ENCODE results near the gene CBS. TPM values are rescaled to one million over a fixed set of nuclear protein-coding genes. Genes with fewer than 3 reads are reported as not detected.

Gene CBS
- total and polyA plus RNA-seq, 4 donors, result 70.9 to 212 (median 129) TPM

DNA sequence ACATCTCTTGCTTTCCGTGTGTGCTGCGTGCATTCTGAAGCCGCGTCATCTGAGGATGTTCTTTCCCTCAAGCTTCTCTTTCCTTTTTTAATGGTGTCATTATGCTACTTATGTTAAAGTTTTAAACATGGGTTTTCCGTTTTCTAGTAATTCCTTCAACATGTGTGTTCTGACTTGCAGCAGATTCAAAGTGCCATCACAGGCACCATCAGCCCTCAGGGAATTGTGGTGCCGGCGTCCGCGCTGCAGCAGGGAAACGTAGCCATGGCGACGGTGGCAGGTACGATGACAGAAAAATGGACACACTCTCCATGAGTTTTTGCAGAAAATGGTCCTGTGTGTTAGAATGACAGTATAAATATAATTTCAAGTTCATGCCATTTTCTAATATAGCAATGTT lies 58.9 kb downstream of the CBS start:
- peaks cover 11 to 47% (median 33%) of the 10 kb centered on the region in 4 donors for H3K36me3 ChIP-seq (ENCODE audit: control insufficient read depth in 4 of 4, insufficient read depth in 3 of 4, low read depth in 1 of 4, low read length in 3 of 4)
- no peaks in the 10 kb centered on the region for H3K4me1 ChIP-seq (ENCODE audit: control insufficient read depth in 4 of 4, insufficient read depth in 4 of 4, low read length in 3 of 4)
- no peak for DNase-seq (ENCODE audit: low spot score)
- H3K27ac ChIP-seq (ENCODE audit: low read depth in 1 of 2, low read length in 2 of 2), result no peak overlapping the region
- H3K9me3 ChIP-seq (ENCODE audit: control insufficient read depth in 4 of 4, low read length in 3 of 4), result no peaks in the 10 kb centered on the region
- TF ChIP-seq NR2F2 (IDR thresholded peaks at IDR 0.05), result no peak
- no peak for TF ChIP-seq GABPA (IDR thresholded peaks at IDR 0.05 in 1 of 2, conservative IDR thresholded peaks at IDR 0.05 in 1 of 2)
- TF ChIP-seq RXRA (IDR thresholded peaks at IDR 0.05), result no peak
- no peak for TF ChIP-seq EGR1 (IDR thresholded peaks at IDR 0.05; ENCODE audit: low read depth in 2 of 2)
- TF ChIP-seq TAF1 (conservative IDR thresholded peaks at IDR 0.05), result no peak
- no peak for TF ChIP-seq SP1 (IDR thresholded peaks at IDR 0.05)
- TF ChIP-seq, protein P1, sequence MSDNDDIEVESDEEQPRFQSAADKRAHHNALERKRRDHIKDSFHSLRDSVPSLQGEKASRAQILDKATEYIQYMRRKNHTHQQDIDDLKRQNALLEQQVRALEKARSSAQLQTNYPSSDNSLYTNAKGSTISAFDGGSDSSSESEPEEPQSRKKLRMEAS (IDR thresholded peaks at IDR 0.05), result no peak
- TF ChIP-seq FOXA1 (IDR thresholded peaks at IDR 0.05), result no peak
- TF ChIP-seq YY1 (IDR thresholded peaks at IDR 0.05), result no peak
- TF ChIP-seq, protein P2, sequence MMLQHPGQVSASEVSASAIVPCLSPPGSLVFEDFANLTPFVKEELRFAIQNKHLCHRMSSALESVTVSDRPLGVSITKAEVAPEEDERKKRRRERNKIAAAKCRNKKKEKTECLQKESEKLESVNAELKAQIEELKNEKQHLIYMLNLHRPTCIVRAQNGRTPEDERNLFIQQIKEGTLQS (IDR thresholded peaks at IDR 0.05), result no peak
- TF ChIP-seq RAD21 (IDR thresholded peaks at IDR 0.05), result no peak
- TF ChIP-seq FOXA2 (IDR thresholded peaks at IDR 0.05), result no peak
- TF ChIP-seq, protein P3, sequence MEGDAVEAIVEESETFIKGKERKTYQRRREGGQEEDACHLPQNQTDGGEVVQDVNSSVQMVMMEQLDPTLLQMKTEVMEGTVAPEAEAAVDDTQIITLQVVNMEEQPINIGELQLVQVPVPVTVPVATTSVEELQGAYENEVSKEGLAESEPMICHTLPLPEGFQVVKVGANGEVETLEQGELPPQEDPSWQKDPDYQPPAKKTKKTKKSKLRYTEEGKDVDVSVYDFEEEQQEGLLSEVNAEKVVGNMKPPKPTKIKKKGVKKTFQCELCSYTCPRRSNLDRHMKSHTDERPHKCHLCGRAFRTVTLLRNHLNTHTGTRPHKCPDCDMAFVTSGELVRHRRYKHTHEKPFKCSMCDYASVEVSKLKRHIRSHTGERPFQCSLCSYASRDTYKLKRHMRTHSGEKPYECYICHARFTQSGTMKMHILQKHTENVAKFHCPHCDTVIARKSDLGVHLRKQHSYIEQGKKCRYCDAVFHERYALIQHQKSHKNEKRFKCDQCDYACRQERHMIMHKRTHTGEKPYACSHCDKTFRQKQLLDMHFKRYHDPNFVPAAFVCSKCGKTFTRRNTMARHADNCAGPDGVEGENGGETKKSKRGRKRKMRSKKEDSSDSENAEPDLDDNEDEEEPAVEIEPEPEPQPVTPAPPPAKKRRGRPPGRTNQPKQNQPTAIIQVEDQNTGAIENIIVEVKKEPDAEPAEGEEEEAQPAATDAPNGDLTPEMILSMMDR (IDR thresholded peaks at IDR 0.05; ENCODE audit: low read depth, low read length, missing input control), result no peak
- H3K9ac ChIP-seq (ENCODE audit: low read depth in 1 of 2, low read length in 2 of 2), result no peak overlapping the region
- H3K4me3 ChIP-seq (ENCODE audit: low read depth in 1 of 3, low read length in 3 of 3), result no peak overlapping the region
- H3K27me3 ChIP-seq (ENCODE audit: control insufficient read depth in 4 of 4, insufficient read depth in 4 of 4, low read length in 3 of 4), result no peaks in the 10 kb centered on the region
- WGBS, result 98% methylated on average over 13 of the region's 13 CpGs

DNA sequence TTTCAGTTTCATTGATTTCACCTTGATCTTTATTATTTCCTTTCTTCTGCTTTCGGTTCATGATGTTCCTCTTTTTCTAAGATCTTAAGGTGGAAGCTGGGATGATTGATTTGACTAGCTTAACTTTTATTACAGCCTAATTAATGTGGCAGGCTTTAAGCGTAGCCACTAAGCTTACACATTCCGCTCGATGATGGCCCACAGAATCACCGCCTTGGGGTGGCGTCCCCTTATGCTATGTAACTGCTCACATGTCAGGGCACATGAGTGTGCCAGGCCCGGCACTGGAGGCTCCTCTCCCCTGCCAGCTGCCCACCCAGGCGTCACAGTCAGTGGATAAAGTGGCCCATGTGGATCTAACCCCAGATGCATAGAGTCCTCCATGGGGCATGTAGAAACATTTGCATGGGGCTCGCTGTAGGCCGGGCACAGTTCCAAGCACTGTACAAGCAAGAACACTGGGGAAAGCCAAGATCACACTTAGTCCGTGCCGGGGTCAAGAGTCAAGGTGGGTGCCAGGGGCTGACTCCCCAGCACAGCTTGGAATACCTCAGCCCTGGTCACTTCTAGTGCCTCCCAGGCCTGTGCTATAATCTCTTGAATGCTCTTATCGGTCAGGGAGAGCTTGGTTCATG lies 59.6 kb downstream of the CBS start:
- DNase-seq (ENCODE audit: low spot score), result no peak
- H3K9ac ChIP-seq (ENCODE audit: low read depth in 1 of 2, low read length in 2 of 2), result no peak overlapping the region
- no peaks in the 10 kb centered on the region for H3K27me3 ChIP-seq (ENCODE audit: control insufficient read depth in 4 of 4, insufficient read depth in 4 of 4, low read length in 3 of 4)
- H3K4me3 ChIP-seq (ENCODE audit: low read depth in 1 of 3, low read length in 3 of 3), result no peak overlapping the region
- no peaks in the 10 kb centered on the region for H3K4me1 ChIP-seq (ENCODE audit: control insufficient read depth in 4 of 4, insufficient read depth in 4 of 4, low read length in 3 of 4)
- H3K36me3 ChIP-seq (ENCODE audit: control insufficient read depth in 4 of 4, insufficient read depth in 3 of 4, low read depth in 1 of 4, low read length in 3 of 4), result peaks cover 10 to 45% (median 31%) of the 10 kb centered on the region in 4 donors
- 87% methylated on average over 13 of the region's 13 CpGs for WGBS
- TF ChIP-seq, protein P1 (IDR thresholded peaks at IDR 0.05), result no peak
- TF ChIP-seq, protein P3 (IDR thresholded peaks at IDR 0.05; ENCODE audit: low read depth, low read length, missing input control), result no peak
- TF ChIP-seq YY1 (IDR thresholded peaks at IDR 0.05), result no peak
- no peak for TF ChIP-seq JUND (IDR thresholded peaks at IDR 0.05)
- no peak for TF ChIP-seq HNF4A (conservative IDR thresholded peaks at IDR 0.05)
- no peak for TF ChIP-seq GABPA (IDR thresholded peaks at IDR 0.05 in 1 of 2, conservative IDR thresholded peaks at IDR 0.05 in 1 of 2)
- no peak for TF ChIP-seq RXRA (IDR thresholded peaks at IDR 0.05)
- no peak for TF ChIP-seq TAF1 (conservative IDR thresholded peaks at IDR 0.05)
- no peak for TF ChIP-seq RAD21 (IDR thresholded peaks at IDR 0.05)
- no peak for TF ChIP-seq SP1 (IDR thresholded peaks at IDR 0.05)
- no peak for TF ChIP-seq NR2F2 (IDR thresholded peaks at IDR 0.05)
- no peak for TF ChIP-seq FOXA1 (IDR thresholded peaks at IDR 0.05)
- TF ChIP-seq, protein P2 (IDR thresholded peaks at IDR 0.05), result no peak
- no peak for TF ChIP-seq EGR1 (IDR thresholded peaks at IDR 0.05; ENCODE audit: low read depth in 2 of 2)
- no peak for TF ChIP-seq HNF4G (IDR thresholded peaks at IDR 0.05)
- no peak for TF ChIP-seq FOXA2 (IDR thresholded peaks at IDR 0.05)
- no peaks in the 10 kb centered on the region for H3K9me3 ChIP-seq (ENCODE audit: control insufficient read depth in 4 of 4, low read length in 3 of 4)
- H3K27ac ChIP-seq (ENCODE audit: low read depth in 1 of 2, low read length in 2 of 2), result no peak overlapping the region

All from liver (tissue), 9 donors.